ENCODE data around the gene WWOX.
A peak's percentile ranks its signal among the peaks of the same experiment; 100 is the strongest.

Gene WWOX

DNA sequence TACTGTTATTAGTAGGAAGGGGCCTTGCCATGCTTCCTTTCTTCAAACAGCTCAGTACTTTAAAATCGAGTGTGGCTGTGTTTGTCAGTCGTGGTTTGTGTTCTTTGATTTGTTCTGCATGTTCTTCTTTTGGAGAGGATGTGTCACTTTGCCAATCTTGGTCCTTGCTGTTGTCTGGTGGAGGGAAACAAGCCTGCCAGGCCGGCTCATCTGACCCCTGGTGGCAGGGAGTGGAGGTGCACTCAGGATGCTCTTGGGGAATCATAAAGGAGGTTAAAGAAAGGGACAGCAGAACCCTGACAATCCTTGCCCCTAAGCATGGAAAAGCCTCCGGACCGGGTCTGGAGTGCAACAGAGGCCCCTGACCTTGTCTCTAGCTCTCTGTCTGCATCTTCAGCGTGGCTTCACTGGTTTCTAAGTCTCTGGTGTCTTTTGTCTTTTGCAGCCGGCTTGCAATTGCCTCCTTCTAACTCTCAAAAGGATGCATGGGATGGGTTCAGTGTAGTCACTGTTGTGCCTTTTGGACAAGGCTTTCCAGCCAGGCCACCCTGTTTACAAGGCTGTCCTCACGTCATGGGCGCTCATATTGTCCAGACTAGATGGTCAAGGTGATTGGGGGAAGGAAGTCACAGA is 135.8 kb downstream of the WWOX start:
- DNase-seq = peak; percentile 75

- no peak for DNase-seq
Measured at GRCh38 chr16:78235876-78236275, 136.4 kb downstream of the WWOX start.

GRCh38 chr16:78237841-78238240 is 138.4 kb downstream of the WWOX start:
- no peak for DNase-seq

DNA sequence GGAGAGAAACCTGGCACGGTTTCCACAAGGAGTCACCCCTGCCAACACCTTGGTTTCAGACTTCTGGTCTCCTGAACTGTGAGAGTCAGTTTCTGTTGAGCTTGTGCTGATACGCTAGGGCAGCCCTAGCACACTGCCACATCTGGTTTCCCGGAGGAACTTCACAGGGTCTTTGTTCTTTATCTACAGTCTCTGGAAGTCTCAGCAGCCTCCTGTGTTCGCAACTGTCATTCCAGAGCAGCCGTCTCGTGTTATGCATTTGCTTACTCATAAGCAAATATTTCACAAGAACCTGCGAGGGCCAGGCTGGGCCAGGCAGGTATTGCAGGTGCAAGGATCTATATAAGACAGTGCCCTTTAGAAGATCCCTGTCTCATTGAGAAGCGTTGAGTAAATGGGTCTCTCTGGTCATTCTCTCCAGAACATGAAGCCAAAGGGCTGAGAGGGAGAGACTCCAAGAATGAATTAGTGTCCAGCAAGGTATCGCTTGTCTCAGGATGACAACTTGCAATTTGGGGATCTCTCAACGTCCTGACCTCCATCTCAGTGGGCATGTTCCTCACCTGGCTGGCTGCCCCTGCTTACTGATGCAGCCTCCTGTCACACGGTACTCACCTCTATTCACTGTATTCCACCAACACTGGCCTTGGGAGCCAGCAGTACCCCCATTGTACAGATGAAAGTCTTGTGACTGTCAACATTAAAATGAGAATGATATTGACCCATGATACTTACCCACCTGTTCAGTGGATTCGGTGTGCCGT is 141.2 kb downstream of the WWOX start:
- no peak for DNase-seq

DNA sequence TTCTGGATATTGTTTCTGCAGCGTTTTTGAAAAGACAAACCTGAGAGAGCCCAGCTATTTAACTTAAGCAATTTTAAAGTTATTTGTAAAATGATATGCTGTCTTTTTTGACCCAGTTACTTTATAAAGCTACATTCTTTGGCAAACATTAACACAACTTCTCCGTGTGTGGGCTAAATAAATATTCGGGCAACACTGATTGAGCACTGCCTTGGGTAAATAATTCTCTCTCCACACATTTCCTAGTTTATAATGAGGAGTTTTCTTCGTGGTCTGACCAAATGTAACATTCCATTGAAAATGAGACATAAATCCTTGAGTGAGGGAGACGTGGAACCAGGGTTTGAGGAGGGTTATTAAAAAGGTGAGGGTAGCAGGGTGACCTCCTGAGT is 142.8 kb downstream of the WWOX start:
- DNase-seq = no peak

DNA sequence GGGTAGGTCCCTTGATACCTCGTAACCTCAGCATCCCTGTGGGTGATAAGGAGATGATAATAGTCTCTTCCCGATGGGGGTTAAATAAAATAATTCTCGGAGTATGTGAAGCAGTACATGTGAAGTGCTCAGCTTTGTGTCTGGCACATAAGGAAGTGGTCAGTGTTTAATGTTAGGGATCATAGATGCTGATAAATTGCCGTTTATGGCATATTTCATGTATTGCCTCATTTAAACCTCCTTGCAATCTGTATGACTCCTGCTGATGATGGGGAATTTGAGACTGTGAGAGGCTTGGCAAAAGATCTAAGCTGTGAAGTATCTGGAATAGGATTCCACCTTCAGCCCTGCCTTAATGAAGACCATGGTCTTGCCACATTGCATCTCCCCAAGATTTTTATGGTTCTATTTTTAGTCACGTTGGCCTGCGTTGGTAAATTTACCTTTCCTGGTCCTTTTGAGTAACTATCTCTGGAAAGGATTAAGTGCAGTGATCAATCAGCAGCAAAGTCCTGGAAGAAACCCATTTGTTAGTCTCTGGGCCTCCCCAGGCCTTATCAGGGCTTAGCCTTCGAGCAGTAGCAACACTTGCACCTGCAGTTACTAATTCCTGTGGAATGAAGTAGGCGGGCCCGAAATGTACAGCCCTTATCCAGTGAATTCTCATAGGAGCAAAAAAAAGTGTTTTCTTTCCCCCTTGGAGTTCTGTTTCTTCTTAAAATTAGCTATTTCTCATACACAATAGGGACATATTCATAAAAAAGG is 144.9 kb downstream of the WWOX start:
- DNase-seq = no peak

GRCh38 chr16:78246559-78246958 is 147.1 kb downstream of the WWOX start:
- no peak for DNase-seq

DNA sequence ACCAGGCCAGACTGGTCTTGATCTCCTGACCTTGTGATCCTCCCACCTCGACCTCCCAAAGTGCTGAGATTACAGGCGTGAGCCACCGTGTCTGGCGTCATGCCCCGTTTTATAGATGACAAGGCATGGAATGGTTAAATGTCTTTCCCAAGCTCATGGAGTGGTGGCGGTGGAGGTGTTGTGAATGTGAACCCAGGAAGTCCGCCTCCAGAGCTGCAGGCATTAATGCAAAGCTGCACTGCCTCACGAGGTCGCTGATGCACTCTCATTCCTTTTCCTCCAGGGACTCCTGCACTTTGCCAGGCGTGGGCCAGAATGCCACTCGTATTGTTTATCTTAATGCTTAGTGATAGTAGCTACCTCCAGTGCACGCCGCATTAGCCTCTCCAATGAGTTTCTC is 149.6 kb downstream of the WWOX start:
- DNase-seq = no peak

DNA sequence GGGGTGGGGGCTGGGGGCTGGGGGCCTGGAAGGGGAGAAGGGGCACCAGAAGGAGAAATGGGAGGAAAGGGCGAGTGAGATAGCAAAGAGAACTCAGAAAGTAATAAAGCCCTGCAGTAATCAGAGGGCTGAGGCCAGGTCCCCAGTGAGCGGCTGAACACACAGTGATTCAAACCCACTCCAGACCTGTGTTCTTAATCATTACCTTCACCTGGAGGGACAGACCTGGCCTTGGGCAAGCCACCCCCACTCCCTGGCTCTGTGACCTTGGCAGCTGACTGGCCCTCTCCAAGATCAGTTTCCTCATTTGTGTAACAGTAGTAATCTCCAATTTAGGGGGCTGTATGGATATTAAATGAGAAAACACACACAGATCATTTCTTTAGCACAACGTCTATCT is 150.4 kb downstream of the WWOX start:
- DNase-seq = no peak

DNA sequence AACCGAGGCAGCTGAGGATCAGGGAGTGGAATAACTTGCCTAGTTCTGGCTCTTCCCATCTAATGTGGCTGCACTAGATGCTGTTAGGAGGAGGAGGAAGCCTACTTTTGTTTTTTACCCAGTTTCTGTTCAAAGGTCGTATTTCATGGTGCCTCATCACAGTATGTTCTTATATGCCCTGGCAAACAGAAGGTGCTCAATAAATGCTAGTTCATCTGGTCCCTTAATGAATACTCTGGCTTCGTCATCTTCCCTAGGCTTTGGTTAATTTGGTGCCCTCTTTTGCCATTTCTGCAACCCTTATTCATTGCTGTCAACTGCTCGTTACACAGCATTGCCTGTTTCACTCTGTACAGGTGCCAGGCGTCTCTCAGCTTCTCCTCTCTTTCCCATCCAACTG is 151.7 kb downstream of the WWOX start:
- DNase-seq = no peak

DNA sequence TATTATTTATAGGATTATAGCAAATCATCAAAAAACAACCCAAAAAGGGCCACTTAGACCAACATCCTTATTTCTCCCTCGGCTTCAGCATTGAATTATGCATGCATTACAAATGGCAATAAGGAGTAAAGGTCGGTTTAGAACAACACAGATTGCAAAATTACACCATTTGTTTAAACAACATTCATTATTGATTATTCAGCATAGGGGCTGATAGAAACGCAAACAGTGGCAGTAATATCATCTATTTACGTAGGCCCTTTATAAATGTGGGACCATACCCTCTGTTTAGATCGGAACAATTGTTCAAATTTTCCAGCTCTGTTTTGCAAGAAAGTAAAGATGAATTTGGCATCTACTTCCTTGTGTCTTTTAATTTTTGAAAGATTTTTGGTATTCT is 153.3 kb downstream of the WWOX start:
- DNase-seq = no peak

DNA sequence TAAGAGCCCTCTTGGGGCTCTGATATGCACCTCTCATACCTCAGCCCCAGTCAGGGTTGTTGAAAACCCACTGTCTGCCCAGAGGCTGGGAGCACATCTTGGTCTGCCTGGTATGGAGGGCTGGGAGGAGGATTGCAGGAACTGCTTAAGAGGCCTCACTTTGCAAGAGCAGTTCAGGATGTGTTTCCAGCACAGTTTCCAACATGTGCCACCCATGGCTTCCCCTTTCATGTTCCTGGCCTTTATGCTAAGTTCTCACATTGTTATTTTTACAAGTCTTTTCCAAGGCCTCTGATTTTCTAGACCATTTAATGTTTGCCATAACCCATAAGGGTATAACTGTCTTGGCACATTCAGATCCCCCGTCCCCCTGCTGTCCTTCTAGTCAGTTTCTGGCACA is 155.4 kb downstream of the WWOX start:
- no peak for DNase-seq

DNA sequence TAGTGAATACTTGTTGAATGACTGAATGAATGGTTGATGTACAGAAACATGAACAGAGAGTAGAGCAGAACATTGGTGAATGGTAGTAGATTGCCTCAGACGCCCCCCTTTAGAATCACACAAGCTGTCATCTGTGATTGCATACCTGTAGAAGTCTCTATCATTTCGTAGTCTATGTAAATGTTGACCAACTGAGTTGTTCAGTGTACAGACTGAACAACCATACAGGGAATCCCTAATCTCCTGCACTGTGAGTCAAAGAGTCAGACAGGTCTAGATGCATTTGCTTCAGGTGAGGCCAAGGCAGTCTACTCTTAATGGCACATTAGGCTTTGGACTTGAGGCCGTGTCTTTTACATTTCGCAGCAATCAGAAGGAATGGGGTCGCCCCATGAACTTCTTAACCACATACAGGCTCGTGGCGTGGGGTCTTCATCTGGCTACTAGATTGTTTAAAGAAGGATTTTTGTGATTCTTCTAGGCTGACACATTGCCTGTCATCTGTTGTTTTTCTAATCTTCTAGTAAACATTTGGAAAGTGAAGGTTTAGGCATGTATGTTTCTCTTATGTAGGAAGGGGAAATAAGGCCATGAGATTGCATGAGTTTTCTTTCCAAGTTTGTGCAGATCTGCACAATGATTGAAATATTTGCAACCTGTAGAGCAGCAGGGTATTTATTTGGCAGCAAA is 157.4 kb downstream of the WWOX start:
- no peak for DNase-seq

- DNase-seq = no peak
Measured at GRCh38 chr16:78257376-78257728, 157.9 kb downstream of the WWOX start.

DNA sequence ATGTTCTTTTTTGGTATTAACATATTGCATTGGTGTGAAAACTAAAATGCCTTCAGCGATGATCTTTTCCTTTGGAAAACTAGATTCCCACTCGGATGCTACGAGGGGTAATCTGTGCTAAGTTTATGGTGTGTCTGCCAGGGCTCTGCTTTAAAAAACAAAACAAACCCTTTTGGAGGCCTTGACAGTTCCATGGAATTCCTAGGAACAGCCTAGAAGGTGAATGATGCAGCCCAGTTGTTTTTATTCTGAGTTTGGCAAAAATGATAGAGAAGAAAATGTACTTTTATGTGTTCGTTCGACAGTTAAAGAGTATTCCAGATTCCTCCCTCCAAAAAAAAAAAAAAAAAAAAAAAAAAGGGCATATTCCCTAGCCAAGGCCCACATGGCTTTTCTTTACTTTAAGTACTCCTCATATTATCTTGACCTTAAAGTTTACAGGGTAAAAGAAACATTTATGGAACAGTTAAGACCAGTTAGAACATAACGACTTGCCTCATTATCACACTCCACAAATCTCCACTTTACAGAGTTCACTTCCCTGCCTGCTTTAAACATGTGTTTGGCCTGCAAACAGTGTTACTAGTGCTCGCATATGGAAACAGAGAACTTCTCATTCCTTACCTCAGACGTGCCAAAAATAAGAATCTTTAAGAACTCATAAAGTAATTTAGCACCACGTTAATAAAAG is 159.1 kb downstream of the WWOX start:
- DNase-seq = no peak

DNA sequence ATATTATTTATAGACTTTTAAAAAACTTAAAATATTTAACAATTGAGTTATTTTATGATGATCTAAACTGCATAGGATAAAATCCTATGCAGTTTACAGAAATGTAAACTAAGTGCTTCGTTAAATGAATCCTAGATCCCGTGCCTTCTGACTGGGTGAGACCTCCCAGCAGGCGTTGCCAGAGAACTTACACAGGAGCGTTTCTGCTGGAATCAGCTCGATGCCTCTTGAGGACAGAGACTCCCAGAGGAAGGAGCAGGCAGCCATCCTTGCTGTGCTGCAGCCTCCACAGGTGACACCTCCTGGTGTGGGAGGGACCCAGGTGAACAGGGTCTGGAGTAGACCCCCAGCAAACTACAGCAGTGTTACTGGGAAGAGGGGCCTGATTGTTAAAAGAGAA is 160.4 kb downstream of the WWOX start:
- DNase-seq = no peak

- no peak for DNase-seq
Measured at GRCh38 chr16:78264642-78265041, 165.2 kb downstream of the WWOX start.

- no peak for DNase-seq
Measured at GRCh38 chr16:78269256-78269655, 169.8 kb downstream of the WWOX start.

- DNase-seq = no peak
Measured at GRCh38 chr16:78271981-78272380, 172.5 kb downstream of the WWOX start.

GRCh38 chr16:78274771-78275170 is 175.3 kb downstream of the WWOX start:
- DNase-seq = no peak

DNA sequence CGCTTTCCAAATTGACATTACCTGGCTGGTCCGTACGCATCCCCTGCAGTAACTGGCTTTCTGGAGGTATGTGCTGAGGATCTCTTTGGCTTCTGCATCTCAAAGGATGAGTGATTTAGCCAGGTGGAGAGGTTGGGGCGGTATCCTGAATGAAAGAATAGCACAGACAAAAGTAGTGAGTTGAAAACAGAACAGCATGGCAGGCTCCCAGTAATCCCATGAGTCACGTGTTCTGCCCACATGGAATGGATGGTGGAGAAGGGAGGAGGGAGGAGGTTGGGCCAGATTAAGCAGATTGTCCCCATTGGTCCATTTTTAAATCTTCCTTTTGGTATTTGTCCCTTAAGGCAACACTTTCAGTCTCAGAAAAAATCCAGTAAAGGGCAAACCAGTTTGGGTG is 176.0 kb downstream of the WWOX start:
- no peak for DNase-seq

DNA sequence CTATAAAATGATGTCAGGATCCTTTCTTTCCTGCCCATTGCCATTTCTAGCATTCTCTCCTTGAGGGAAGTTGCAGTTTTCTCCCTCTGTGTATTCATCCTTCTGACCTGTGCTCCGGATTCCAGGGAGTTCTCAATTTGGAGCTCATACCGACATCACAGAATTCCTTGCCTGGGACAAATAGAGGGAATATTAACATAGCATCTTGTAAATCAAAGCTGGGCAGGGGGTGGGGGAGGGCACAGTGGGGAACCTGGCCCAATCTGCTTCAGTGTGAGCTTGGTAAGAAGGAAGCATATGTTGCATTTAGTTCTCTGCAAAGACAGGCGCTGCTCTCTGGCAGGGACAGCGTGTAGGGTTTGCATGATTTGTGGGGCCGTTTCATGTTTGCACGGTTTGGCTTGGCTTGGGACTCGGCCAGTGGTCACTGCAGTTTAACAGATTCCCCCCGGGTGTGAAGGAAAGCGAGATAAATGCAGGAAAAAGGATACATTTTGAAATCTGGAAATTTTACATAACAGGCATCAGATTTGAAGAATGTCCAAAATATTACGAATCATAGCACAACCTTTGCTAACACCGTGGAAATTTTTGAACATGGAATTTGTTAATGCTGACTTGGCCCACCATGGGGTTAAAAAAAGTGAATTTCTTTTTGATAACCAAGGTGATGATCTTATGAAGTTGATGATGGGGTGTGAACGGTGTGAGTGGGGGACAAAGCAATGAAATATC is 178.0 kb downstream of the WWOX start:
- DNase-seq = no peak
